BLaER1 treated with 17β-estradiol and CSF1 and Interleukin-3, amounts not matched to agents 10 nM and 100 nM (cell line): ENCODE data around the gene PTPRN2.

Source experiments
- H3K27ac ChIP-seq, 11 experiments: shearing (Covaris generic); formaldehyde crosslinking; 2 replicates each; pipeline ENCODE4 v1.8.1; 2022
- H3K27me3 ChIP-seq, 11 experiments: shearing (Covaris generic); formaldehyde crosslinking; 2 replicates each; pipeline ENCODE4 v1.8.1; 2022
- H3K36me3 ChIP-seq, 11 experiments: shearing (Covaris generic); formaldehyde crosslinking; 2 replicates each; pipeline ENCODE4 v1.8.1; 2022
- H3K4me1 ChIP-seq, 10 experiments: shearing (Covaris generic); formaldehyde crosslinking; 2 replicates each; pipeline ENCODE4 v1.8.1; 2022
- H3K4me2 ChIP-seq, 11 experiments: shearing (Covaris generic); formaldehyde crosslinking; 2 replicates each; pipeline ENCODE4 v1.8.1; 2022
- H3K4me3 ChIP-seq, 10 experiments: shearing (Covaris generic); formaldehyde crosslinking; 2 replicates each; pipeline ENCODE4 v1.8.1; 2022
- H3K9ac ChIP-seq, 11 experiments: shearing (Covaris generic); formaldehyde crosslinking; 2 replicates each; pipeline ENCODE4 v1.8.1; 2022
- H3K9me3 ChIP-seq, 11 experiments: shearing (Covaris generic); formaldehyde crosslinking; replicated peaks in 1 of 11; 2 replicates each; pipeline ENCODE4 v1.8.1; 2022
- H4K20me1 ChIP-seq, 11 experiments: shearing (Covaris generic); formaldehyde crosslinking; 2 replicates each; pipeline ENCODE4 v1.8.1; 2022
- Cebpa-rat ChIP-seq, 11 experiments: shearing (Covaris generic); IDR thresholded peaks; 2 replicates each; pipeline ENCODE4 v1.8.1; 2022

The PTPRN2 gene

GRCh38 chr7:157539521-157539920, 1048.1 kb downstream of the PTPRN2 start:
- Histone ChIP-seq H3K27me3 (no peaks in the 10 kb centered on the region), H3K4me1 (peaks cover 0 to 6% (median 1%) of the 10 kb centered on the region in 10 experiments; a peak in 9 of 20 replicates), H3K4me3 (no peak overlapping the region), H3K36me3 (no peaks in the 10 kb centered on the region), H4K20me1 (no peaks in the 10 kb centered on the region; a peak in 1 of 22 replicates), H3K9ac (no peak overlapping the region), H3K4me2 (no peak overlapping the region), H3K27ac (no peak overlapping the region), H3K9me3 (no peaks in the 10 kb centered on the region)
- TF ChIP-seq Cebpa-rat (IDR thresholded peaks at IDR 0.05) = no peak

- H3K4me2 ChIP-seq = no peak overlapping the region
Observed at GRCh38 chr7:157538735-157539134, 1048.9 kb downstream of the PTPRN2 start.

GRCh38 chr7:157538321-157538720, 1049.3 kb downstream of the PTPRN2 start:
- Histone ChIP-seq H3K4me2 (no peak overlapping the region), H3K9me3 (peaks cover 0 to 5% (median 2%) of the 10 kb centered on the region in 11 experiments; a peak in 11 of 22 replicates)

More at GRCh38 chr7:157538735-157539134, 1048.9 kb downstream of the PTPRN2 start:
- Histone ChIP-seq H3K36me3 (no peaks in the 10 kb centered on the region), H3K9ac (no peak overlapping the region), H4K20me1 (no peaks in the 10 kb centered on the region; a peak in 1 of 22 replicates), H3K4me3 (no peak overlapping the region), H3K9me3 (peaks cover 0 to under 1% (median 0%) of the 10 kb centered on the region in 11 experiments; a peak in 1 of 22 replicates), H3K27ac (no peak overlapping the region), H3K27me3 (no peaks in the 10 kb centered on the region), H3K4me1 (no peaks in the 10 kb centered on the region)
- no peak for TF ChIP-seq Cebpa-rat (IDR thresholded peaks at IDR 0.05)

GRCh38 chr7:157537056-157537455, 1050.6 kb downstream of the PTPRN2 start:
- no peak overlapping the region for H3K27ac ChIP-seq

More at GRCh38 chr7:157538321-157538720, 1049.3 kb downstream of the PTPRN2 start:
- no peaks in the 10 kb centered on the region for H3K36me3 ChIP-seq
- H3K9ac ChIP-seq = no peak overlapping the region
- H3K4me3 ChIP-seq = no peak overlapping the region
- H3K27ac ChIP-seq = no peak overlapping the region
- H3K27me3 ChIP-seq = no peaks in the 10 kb centered on the region
- TF ChIP-seq Cebpa-rat (IDR thresholded peaks at IDR 0.05) = no peak
- H4K20me1 ChIP-seq = no peaks in the 10 kb centered on the region; a peak in 1 of 22 replicates
- no peaks in the 10 kb centered on the region for H3K4me1 ChIP-seq

GRCh38 chr7:157532068-157532467, 1055.6 kb downstream of the PTPRN2 start:
- H3K9ac ChIP-seq = no peak overlapping the region
- no peaks in the 10 kb centered on the region for H4K20me1 ChIP-seq
- no peak overlapping the region for H3K27ac ChIP-seq
- peaks cover 0 to 5% (median 0%) of the 10 kb centered on the region in 11 experiments; a peak in 4 of 22 replicates for H3K27me3 ChIP-seq
- H3K36me3 ChIP-seq = 0 out of 22 replicates have a peak, but pooled peaks cover 0 to 4% (median 0%) of the 10 kb centered on the region in 11 experiments
- TF ChIP-seq Cebpa-rat (IDR thresholded peaks at IDR 0.05) = no peak
- no peak overlapping the region for H3K4me2 ChIP-seq
- no peaks in the 10 kb centered on the region for H3K4me1 ChIP-seq
- H3K9me3 ChIP-seq = peaks cover 14 to 22% (median 19%) of the 10 kb centered on the region in 11 experiments
- H3K4me3 ChIP-seq = no peak overlapping the region

More at GRCh38 chr7:157537056-157537455, 1050.6 kb downstream of the PTPRN2 start:
- H4K20me1 ChIP-seq = no peaks in the 10 kb centered on the region; a peak in 1 of 22 replicates
- H3K36me3 ChIP-seq = 0 out of 22 replicates have a peak, but pooled peaks cover 0 to 4% (median 0%) of the 10 kb centered on the region in 11 experiments
- no peak for TF ChIP-seq Cebpa-rat (IDR thresholded peaks at IDR 0.05)
- H3K9me3 ChIP-seq = peaks cover 11 to 17% (median 15%) of the 10 kb centered on the region in 11 experiments
- H3K4me3 ChIP-seq = no peak overlapping the region
- H3K9ac ChIP-seq = no peak overlapping the region
- no peaks in the 10 kb centered on the region for H3K27me3 ChIP-seq
- H3K4me1 ChIP-seq = no peaks in the 10 kb centered on the region
- no peak overlapping the region for H3K4me2 ChIP-seq

- Histone ChIP-seq H3K4me1 (peaks cover 0 to under 1% (median 0%) of the 10 kb centered on the region in 10 experiments; a peak in 1 of 20 replicates), H3K27ac (no peak overlapping the region), H4K20me1 (no peaks in the 10 kb centered on the region), H3K36me3 (0 out of 22 replicates have a peak, but pooled peaks cover 0 to 4% (median 0%) of the 10 kb centered on the region in 11 experiments), H3K9ac (no peak overlapping the region), H3K4me3 (no peak overlapping the region), H3K27me3 (peaks cover 0 to 10% (median 0%) of the 10 kb centered on the region in 11 experiments; a peak in 7 of 22 replicates), H3K9me3 (peaks cover 14 to 22% (median 19%) of the 10 kb centered on the region in 11 experiments), H3K4me2 (no peak overlapping the region)
- TF ChIP-seq Cebpa-rat (IDR thresholded peaks at IDR 0.05) = no peak
Observed at GRCh38 chr7:157529768-157530560, 1057.7 kb downstream of the PTPRN2 start.

GRCh38 chr7:157528785-157529341, 1058.8 kb downstream of the PTPRN2 start:
- H3K9ac ChIP-seq = no peak overlapping the region
- H3K4me3 ChIP-seq = no peak overlapping the region
- 0 out of 22 replicates have a peak, but pooled peaks cover 0 to 4% (median 0%) of the 10 kb centered on the region in 11 experiments for H3K36me3 ChIP-seq
- no peak overlapping the region for H3K27ac ChIP-seq
- H3K4me2 ChIP-seq = no peak overlapping the region
- peaks cover 0 to 22% (median 0%) of the 10 kb centered on the region in 11 experiments; a peak in 9 of 22 replicates for H3K27me3 ChIP-seq
- peaks cover 5 to 11% (median 10%) of the 10 kb centered on the region in 10 experiments; a peak in 18 of 20 replicates for H3K4me1 ChIP-seq
- H4K20me1 ChIP-seq = peaks cover 0 to 6% (median 0%) of the 10 kb centered on the region in 11 experiments; a peak in 1 of 22 replicates
- H3K9me3 ChIP-seq = peaks cover 14 to 22% (median 19%) of the 10 kb centered on the region in 11 experiments
- no peak for TF ChIP-seq Cebpa-rat (IDR thresholded peaks at IDR 0.05)

- 0 out of 22 replicates have a peak, but pooled peaks cover 0 to 2% (median 0%) of the 10 kb centered on the region in 11 experiments for H3K36me3 ChIP-seq
- peaks cover 7 to 13% (median 10%) of the 10 kb centered on the region in 11 experiments for H3K9me3 ChIP-seq
- peaks cover 0 to 10% (median 0%) of the 10 kb centered on the region in 11 experiments; a peak in 1 of 22 replicates for H4K20me1 ChIP-seq
- H3K4me1 ChIP-seq = peaks cover 10 to 23% (median 18%) of the 10 kb centered on the region in 10 experiments; a peak in 18 of 20 replicates
- no peak overlapping the region for H3K4me3 ChIP-seq
- no peak overlapping the region for H3K27ac ChIP-seq
- H3K4me2 ChIP-seq = no peak overlapping the region
- peaks cover 0 to 29% (median 0%) of the 10 kb centered on the region in 11 experiments; a peak in 9 of 22 replicates for H3K27me3 ChIP-seq
- no peak overlapping the region for H3K9ac ChIP-seq
- TF ChIP-seq Cebpa-rat (IDR thresholded peaks at IDR 0.05) = no peak
Observed at GRCh38 chr7:157527686-157528085, 1059.9 kb downstream of the PTPRN2 start.
